ENCODE measurements around the gene PDE8A. TPM values are rescaled to one million over a fixed set of nuclear protein-coding genes. Genes with fewer than 3 reads are reported as not detected.

The PDE8A gene
- total RNA-seq, 1 donor from 2014 or later, result 24.6 TPM

- TF ChIP-seq CTCF (conservative IDR thresholded peaks at IDR 0.05; ENCODE audit: low read depth, low read length), result no peak
- H3K4me3 ChIP-seq (ENCODE audit: low read depth, low read length), result no peak overlapping the region
- DNase-seq (ENCODE audit: low read depth), result no peak
These were observed 25.0 kb downstream of the PDE8A start for GRCh38 chr15:85006655-85007054.

- TF ChIP-seq CTCF (conservative IDR thresholded peaks at IDR 0.05; ENCODE audit: low read depth, low read length), result no peak
- DNase-seq (ENCODE audit: low read depth), result no peak
- no peak overlapping the region for H3K4me3 ChIP-seq (ENCODE audit: low read depth, low read length)
These were observed 25.5 kb downstream of the PDE8A start for GRCh38 chr15:85007137-85007536.

- TF ChIP-seq CTCF (conservative IDR thresholded peaks at IDR 0.05; ENCODE audit: low read depth, low read length), result no peak
- no peak overlapping the region for H3K4me3 ChIP-seq (ENCODE audit: low read depth, low read length)
- DNase-seq (ENCODE audit: low read depth), result no peak
These were observed 26.2 kb downstream of the PDE8A start for GRCh38 chr15:85007741-85008397.

GRCh38 chr15:85008474-85009260 is 27.0 kb downstream of the PDE8A start:
- no peak for DNase-seq (ENCODE audit: low read depth)
- H3K4me3 ChIP-seq (ENCODE audit: low read depth, low read length), result no peak overlapping the region
- no peak for TF ChIP-seq CTCF (conservative IDR thresholded peaks at IDR 0.05; ENCODE audit: low read depth, low read length)

- no peak for DNase-seq (ENCODE audit: low read depth)
- H3K4me3 ChIP-seq (ENCODE audit: low read depth, low read length), result no peak overlapping the region
- TF ChIP-seq CTCF (conservative IDR thresholded peaks at IDR 0.05; ENCODE audit: low read depth, low read length), result no peak
These were observed 27.8 kb downstream of the PDE8A start for GRCh38 chr15:85009435-85009834.

- no peak for TF ChIP-seq CTCF (conservative IDR thresholded peaks at IDR 0.05; ENCODE audit: low read depth, low read length)
- H3K4me3 ChIP-seq (ENCODE audit: low read depth, low read length), result no peak overlapping the region
- no peak for DNase-seq (ENCODE audit: low read depth)
These were observed 28.4 kb downstream of the PDE8A start for GRCh38 chr15:85010071-85010385.
